Breast epithelium (tissue), 4 donors: Measurements from ENCODE around the gene ZBED4. TPM values are rescaled to one million over a fixed set of nuclear protein-coding genes. Genes with fewer than 3 reads are reported as not detected.

Experiments
- DNase-seq, 2 donors: peaks; one replicate each; pipeline ENCODE4 v3.0.0-alpha.2; 2019; ENCODE audit warnings: low spot score in 2 of 2
- H3K27ac ChIP-seq, 2 donors: fragments of 200-600 bp; sonication (generic) in 1 of 2; one replicate each; pipeline ENCODE4 v1.5.1; 2016 to 2019; ENCODE audit warnings: mild to moderate bottlenecking in 1 of 2
- H3K27me3 ChIP-seq, 2 donors: fragments of 200-600 bp; sonication (generic) in 1 of 2; one replicate each; pipeline versions ENCODE4 v1.5.1 to v1.6.0; 2017 to 2019; ENCODE audit warnings: control low read depth in 1 of 2, mild to moderate bottlenecking in 1 of 2
- H3K36me3 ChIP-seq: fragments of 200-600 bp; one replicate; pipeline ENCODE4 v1.5.1; 2019
- H3K4me1 ChIP-seq, 2 donors: fragments of 200-600 bp; sonication (generic); one replicate each; pipeline ENCODE4 v1.5.1; 2016 to 2019; ENCODE audit warnings: control low read depth in 1 of 2
- H3K4me3 ChIP-seq, 3 donors: fragments of 200-600 bp; sonication (generic); 1 replicate in 2 of 3; 2 replicates in 1 of 3; pipeline ENCODE4 v1.5.1; 2016 to 2019; ENCODE audit warnings: mild to moderate bottlenecking in 3 of 3, moderate library complexity in 2 of 3
- H3K9me3 ChIP-seq, 2 donors: fragments of 200-600 bp; sonication (generic) in 1 of 2; one replicate each; pipeline ENCODE4 v1.5.1; 2016 to 2019; ENCODE audit warnings: control low read depth in 1 of 2
- CTCF ChIP-seq, 3 donors: fragments of 450-650 bp; IDR thresholded peaks; one replicate each; pipeline ENCODE4 v1.5.1; 2016 to 2017; ENCODE audit warnings: antibody characterized with exemption in 3 of 3, mild to moderate bottlenecking in 3 of 3, moderate library complexity in 3 of 3
- POLR2A ChIP-seq: fragments of 450-650 bp; IDR thresholded peaks from one replicate; pipeline ENCODE4 v1.6.1; 2016; ENCODE audit warnings: antibody characterized with exemption, mild to moderate bottlenecking, moderate library complexity
- POLR2AphosphoS5 ChIP-seq, 3 donors: sonication (generic); formaldehyde crosslinking; IDR thresholded peaks; one replicate each; pipeline ENCODE4 v1.6.1; 2017; ENCODE audit warnings: antibody characterized with exemption in 3 of 3
- intact Hi-C: fragments of 100-400 bp; cut with DNase I; formaldehyde crosslinking; loops from one replicate; pipeline ENCODE4 v1.15.1; 2023; ENCODE audit warnings: low total_unique reads
- total RNA-seq, 3 donors: library from RNA; depleted of rRNA; stranded (reverse); fragments of >200 nt; gene quantifications; one replicate each; pipeline ENCODE4 v1.1.0, GENCODE V29; 2016

ZBED4 gene
- total RNA-seq, 3 donors from 2014 or later: 7.5 to 11.3 (median 10.5) TPM

GRCh38 chr22:49878206-49878605 is 24.6 kb downstream of the ZBED4 start:
- no peaks in the 10 kb centered on the region for H3K36me3 ChIP-seq
- no peaks in the 10 kb centered on the region for H3K4me1 ChIP-seq
- H3K27ac ChIP-seq: no peak overlapping the region
- H3K27me3 ChIP-seq: no peaks in the 10 kb centered on the region
- DNase-seq: no peak
- H3K4me3 ChIP-seq: no peak overlapping the region
- peaks cover 0 to 10% of the 10 kb centered on the region in 2 donors for H3K9me3 ChIP-seq
- TF ChIP-seq POLR2A (no peak), POLR2AphosphoS5 (IDR thresholded peaks at IDR 0.05) (no peak), CTCF (IDR thresholded peaks at IDR 0.05) (no peak)
- intact Hi-C loops: no loop called here

GRCh38 chr22:49879871-49880270 is 26.2 kb downstream of the ZBED4 start:
- no peak overlapping the region for H3K4me3 ChIP-seq
- no peaks in the 10 kb centered on the region for H3K36me3 ChIP-seq
- DNase-seq: no peak
- intact Hi-C loops: no loop called here
- H3K27ac ChIP-seq: no peak overlapping the region
- H3K9me3 ChIP-seq: peaks cover 0 to 4% of the 10 kb centered on the region in 2 donors
- no peaks in the 10 kb centered on the region for H3K4me1 ChIP-seq
- H3K27me3 ChIP-seq: no peaks in the 10 kb centered on the region
- TF ChIP-seq POLR2A (no peak), POLR2AphosphoS5 (IDR thresholded peaks at IDR 0.05) (no peak)

GRCh38 chr22:49880281-49880680 is 26.6 kb downstream of the ZBED4 start:
- Histone ChIP-seq H3K36me3 (no peaks in the 10 kb centered on the region), H3K9me3 (peaks cover 0 to 4% of the 10 kb centered on the region in 2 donors), H3K4me1 (no peaks in the 10 kb centered on the region), H3K27me3 (no peaks in the 10 kb centered on the region), H3K4me3 (no peak overlapping the region), H3K27ac (no peak overlapping the region)
- intact Hi-C loops: no loop called here
- no peak for TF ChIP-seq POLR2AphosphoS5 (IDR thresholded peaks at IDR 0.05)
- no peak for TF ChIP-seq POLR2A
- TF ChIP-seq CTCF (IDR thresholded peaks at IDR 0.05): no peak
- DNase-seq: no peak

GRCh38 chr22:49881856-49882255 is 28.2 kb downstream of the ZBED4 start:
- Histone ChIP-seq H3K36me3 (no peaks in the 10 kb centered on the region), H3K27ac (no peak overlapping the region), H3K4me1 (no peaks in the 10 kb centered on the region), H3K4me3 (no peak overlapping the region), H3K9me3 (peaks cover 0 to 4% of the 10 kb centered on the region in 2 donors), H3K27me3 (no peaks in the 10 kb centered on the region)
- no peak for DNase-seq
- intact Hi-C loops: no loop called here
- TF ChIP-seq POLR2A (no peak), POLR2AphosphoS5 (IDR thresholded peaks at IDR 0.05) (no peak), CTCF (IDR thresholded peaks at IDR 0.05) (no peak)

- H3K9me3 ChIP-seq: peaks cover 0 to 4% of the 10 kb centered on the region in 2 donors
- no peak overlapping the region for H3K4me3 ChIP-seq
- intact Hi-C loops: no loop called here
- H3K36me3 ChIP-seq: no peaks in the 10 kb centered on the region
- H3K4me1 ChIP-seq: no peaks in the 10 kb centered on the region
- TF ChIP-seq POLR2A: no peak
- no peak for TF ChIP-seq CTCF (IDR thresholded peaks at IDR 0.05)
- no peak for TF ChIP-seq POLR2AphosphoS5 (IDR thresholded peaks at IDR 0.05)
- no peak for DNase-seq
- no peaks in the 10 kb centered on the region for H3K27me3 ChIP-seq
- H3K27ac ChIP-seq: no peak overlapping the region
Observed at GRCh38 chr22:49882519-49883293, 29.1 kb downstream of the ZBED4 start.
